8988T (cell line): Measurements from ENCODE around the gene SH3RF3.

Experiments used
- DNase-seq: peaks from one replicate; pipeline ENCODE4 v3.0.0; 2011

Gene SH3RF3

GRCh38 chr2:109344270-109344805 lies 215.3 kb downstream of the SH3RF3 start:
- no peak for DNase-seq

- no peak for DNase-seq
Observed at GRCh38 chr2:109345091-109345490, 216.1 kb downstream of the SH3RF3 start.

- DNase-seq = no peak
Observed at GRCh38 chr2:109345653-109346480, 216.9 kb downstream of the SH3RF3 start.

- DNase-seq = no peak
Observed at GRCh38 chr2:109346601-109347228, 217.7 kb downstream of the SH3RF3 start.

GRCh38 chr2:109347626-109348025 lies 218.6 kb downstream of the SH3RF3 start:
- DNase-seq = no peak

- DNase-seq = no peak
Observed at GRCh38 chr2:109348190-109348589, 219.2 kb downstream of the SH3RF3 start.

- DNase-seq = no peak
Observed at GRCh38 chr2:109348671-109349502, 219.9 kb downstream of the SH3RF3 start.

- no peak for DNase-seq
Observed at GRCh38 chr2:109349503-109350465, 220.8 kb downstream of the SH3RF3 start.

- DNase-seq = no peak
Observed at GRCh38 chr2:109350526-109350925, 221.5 kb downstream of the SH3RF3 start.

GRCh38 chr2:109351164-109351756 lies 222.3 kb downstream of the SH3RF3 start:
- DNase-seq = no peak

GRCh38 chr2:109352056-109352897 lies 223.3 kb downstream of the SH3RF3 start:
- DNase-seq = no peak

- no peak for DNase-seq
Observed at GRCh38 chr2:109352898-109353689, 224.1 kb downstream of the SH3RF3 start.

GRCh38 chr2:109353806-109354745 lies 225.1 kb downstream of the SH3RF3 start:
- DNase-seq = no peak

GRCh38 chr2:109355192-109355843 lies 226.3 kb downstream of the SH3RF3 start:
- DNase-seq = no peak

GRCh38 chr2:109356324-109357035 lies 227.5 kb downstream of the SH3RF3 start:
- DNase-seq = no peak

- no peak for DNase-seq
Observed at GRCh38 chr2:109364217-109364616, 235.2 kb downstream of the SH3RF3 start.

- DNase-seq = no peak
Observed at GRCh38 chr2:109365131-109365530, 236.1 kb downstream of the SH3RF3 start.
